ENCODE results near the gene TMEM143.

The TMEM143 gene

DNA sequence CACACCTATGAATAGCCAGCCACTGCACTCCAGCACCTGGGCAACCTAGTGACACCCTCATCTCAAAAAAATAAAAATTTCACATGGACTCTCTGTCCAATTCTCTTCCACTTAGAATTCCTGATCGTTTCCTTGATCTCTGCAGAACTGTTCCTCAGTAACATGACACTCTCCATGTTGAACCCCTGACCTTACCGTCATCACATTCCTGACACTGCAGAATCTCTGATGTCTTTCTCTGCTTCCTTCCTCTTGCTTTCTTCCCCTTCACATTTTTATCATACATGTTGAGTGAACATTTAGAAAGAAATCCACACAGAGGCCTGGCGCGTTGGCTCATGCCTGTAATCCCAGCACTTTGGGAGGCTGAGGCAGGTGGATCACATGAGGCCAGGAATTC, 78.8 kb downstream of the TMEM143 start:
- DNase-seq (no peak), ATAC-seq (ENCODE audit: insufficient read depth, low read depth) (no peak)
- Histone ChIP-seq H3K36me3 (ENCODE audit: insufficient read depth, low read length) (no peaks in the 10 kb centered on the region), H3K9me3 (ENCODE audit: insufficient read depth, low read length, severe bottlenecking) (peaks cover 5% of the 10 kb centered on the region), H3K4me2 (ENCODE audit: insufficient read depth, low read length) (no peak overlapping the region), H4K20me1 (ENCODE audit: insufficient read depth, low read length) (no peaks in the 10 kb centered on the region), H2AFZ (ENCODE audit: low read depth, low read length) (no peak overlapping the region), H3K79me2 (ENCODE audit: insufficient read depth, low read length) (no peaks in the 10 kb centered on the region), H3K27ac (ENCODE audit: low read length) (no peak overlapping the region), H3K27me3 (ENCODE audit: insufficient read depth, low read length, poor library complexity) (peaks cover 2% of the 10 kb centered on the region), H3K4me3 (ENCODE audit: low read depth in 1 of 2, low read length in 2 of 2) (no peak overlapping the region), H3K4me1 (ENCODE audit: insufficient read depth, low read length) (no peaks in the 10 kb centered on the region), H3K9ac (ENCODE audit: low read depth, low read length) (no peak overlapping the region)
- TF ChIP-seq, protein P1, sequence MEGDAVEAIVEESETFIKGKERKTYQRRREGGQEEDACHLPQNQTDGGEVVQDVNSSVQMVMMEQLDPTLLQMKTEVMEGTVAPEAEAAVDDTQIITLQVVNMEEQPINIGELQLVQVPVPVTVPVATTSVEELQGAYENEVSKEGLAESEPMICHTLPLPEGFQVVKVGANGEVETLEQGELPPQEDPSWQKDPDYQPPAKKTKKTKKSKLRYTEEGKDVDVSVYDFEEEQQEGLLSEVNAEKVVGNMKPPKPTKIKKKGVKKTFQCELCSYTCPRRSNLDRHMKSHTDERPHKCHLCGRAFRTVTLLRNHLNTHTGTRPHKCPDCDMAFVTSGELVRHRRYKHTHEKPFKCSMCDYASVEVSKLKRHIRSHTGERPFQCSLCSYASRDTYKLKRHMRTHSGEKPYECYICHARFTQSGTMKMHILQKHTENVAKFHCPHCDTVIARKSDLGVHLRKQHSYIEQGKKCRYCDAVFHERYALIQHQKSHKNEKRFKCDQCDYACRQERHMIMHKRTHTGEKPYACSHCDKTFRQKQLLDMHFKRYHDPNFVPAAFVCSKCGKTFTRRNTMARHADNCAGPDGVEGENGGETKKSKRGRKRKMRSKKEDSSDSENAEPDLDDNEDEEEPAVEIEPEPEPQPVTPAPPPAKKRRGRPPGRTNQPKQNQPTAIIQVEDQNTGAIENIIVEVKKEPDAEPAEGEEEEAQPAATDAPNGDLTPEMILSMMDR (IDR thresholded peaks at IDR 0.05; ENCODE audit: borderline replicate concordance, extremely low read depth, low read length, poor library complexity, severe bottlenecking): no peak
- no peak for TF ChIP-seq EZH2 (IDR thresholded peaks at IDR 0.05; ENCODE audit: borderline replicate concordance, low read depth, low read length, severe bottlenecking)

DNA sequence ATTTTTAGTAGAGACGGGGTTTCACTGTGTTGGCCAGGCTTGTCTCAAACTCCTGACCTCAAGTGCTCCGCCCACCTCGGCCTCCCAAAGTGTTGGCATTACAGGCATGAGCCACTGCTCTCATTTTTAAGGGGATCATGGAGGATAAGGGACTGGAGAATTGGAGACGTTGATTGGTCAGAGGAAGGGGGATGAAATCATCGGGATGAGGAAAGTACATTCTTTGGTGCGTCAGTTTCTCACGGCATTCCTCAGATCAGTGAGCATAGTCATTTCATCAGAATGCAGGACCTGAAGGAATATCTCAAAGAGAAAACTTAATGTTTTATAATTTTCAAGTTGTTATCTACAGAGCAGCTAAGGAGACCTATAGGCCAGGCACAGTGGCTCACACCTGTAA, 79.8 kb downstream of the TMEM143 start:
- no peak for TF ChIP-seq EZH2 (IDR thresholded peaks at IDR 0.05; ENCODE audit: borderline replicate concordance, low read depth, low read length, severe bottlenecking)
- TF ChIP-seq, protein P1 (IDR thresholded peaks at IDR 0.05; ENCODE audit: borderline replicate concordance, extremely low read depth, low read length, poor library complexity, severe bottlenecking): no peak
- H3K9me3 ChIP-seq (ENCODE audit: insufficient read depth, low read length, severe bottlenecking): peaks cover 5% of the 10 kb centered on the region
- no peaks in the 10 kb centered on the region for H3K36me3 ChIP-seq (ENCODE audit: insufficient read depth, low read length)
- no peaks in the 10 kb centered on the region for H4K20me1 ChIP-seq (ENCODE audit: insufficient read depth, low read length)
- no peak overlapping the region for H3K4me2 ChIP-seq (ENCODE audit: insufficient read depth, low read length)
- H3K27me3 ChIP-seq (ENCODE audit: insufficient read depth, low read length, poor library complexity): peaks cover 2% of the 10 kb centered on the region
- no peaks in the 10 kb centered on the region for H3K79me2 ChIP-seq (ENCODE audit: insufficient read depth, low read length)
- H3K27ac ChIP-seq (ENCODE audit: low read length): no peak overlapping the region
- DNase-seq: no peak
- H3K9ac ChIP-seq (ENCODE audit: low read depth, low read length): no peak overlapping the region
- H2AFZ ChIP-seq (ENCODE audit: low read depth, low read length): no peak overlapping the region
- no peaks in the 10 kb centered on the region for H3K4me1 ChIP-seq (ENCODE audit: insufficient read depth, low read length)
- no peak for ATAC-seq (ENCODE audit: insufficient read depth, low read depth)
- H3K4me3 ChIP-seq (ENCODE audit: low read depth in 1 of 2, low read length in 2 of 2): no peak overlapping the region

All from DND-41 (cell line).